ENCODE data around the gene UBE4B.
"Not testable (repeated sequence)": the region's sequence is repeated elsewhere in the genome, so short reads cannot be mapped to it uniquely, and the experiment has no call there.

The UBE4B gene

GRCh38 chr1:10074059-10074851 lies 41.5 kb downstream of the UBE4B start:
- DNase-seq, result no peak

GRCh38 chr1:10074852-10075730 lies 42.3 kb downstream of the UBE4B start:
- no peak for DNase-seq

GRCh38 chr1:10075732-10076131 lies 43.0 kb downstream of the UBE4B start:
- DNase-seq, result no peak

- DNase-seq, result no peak
Measured at GRCh38 chr1:10078494-10078893, 45.7 kb downstream of the UBE4B start.

- DNase-seq, result no peak
Measured at GRCh38 chr1:10080523-10080922, 47.8 kb downstream of the UBE4B start.

- DNase-seq, result no peak
Measured at GRCh38 chr1:10082785-10083479, 50.2 kb downstream of the UBE4B start.

GRCh38 chr1:10084045-10084444 lies 51.3 kb downstream of the UBE4B start:
- no peak for DNase-seq

GRCh38 chr1:10085076-10085475 lies 52.3 kb downstream of the UBE4B start:
- DNase-seq, result no peak

- DNase-seq, result no peak
Measured at GRCh38 chr1:10087210-10087609, 54.5 kb downstream of the UBE4B start.

- DNase-seq, result no peak
Measured at GRCh38 chr1:10101929-10102328, 69.2 kb downstream of the UBE4B start.

GRCh38 chr1:10103193-10103592 lies 70.4 kb downstream of the UBE4B start:
- DNase-seq, result no peak

- DNase-seq, result no peak
Measured at GRCh38 chr1:10104834-10105233, 72.1 kb downstream of the UBE4B start.

- DNase-seq, result no peak
Measured at GRCh38 chr1:10105484-10105883, 72.7 kb downstream of the UBE4B start.

- no peak for DNase-seq
Measured at GRCh38 chr1:10106241-10106640, 73.5 kb downstream of the UBE4B start.

GRCh38 chr1:10106756-10107475 lies 74.2 kb downstream of the UBE4B start:
- DNase-seq, result no peak

GRCh38 chr1:10107476-10107847 lies 74.7 kb downstream of the UBE4B start:
- not testable (repeated sequence) for DNase-seq

- DNase-seq, result no peak
Measured at GRCh38 chr1:10108134-10108663, 75.4 kb downstream of the UBE4B start.

GRCh38 chr1:10108948-10109708 lies 76.4 kb downstream of the UBE4B start:
- DNase-seq, result no peak

- no peak for DNase-seq
Measured at GRCh38 chr1:10113501-10113900, 80.7 kb downstream of the UBE4B start.

GRCh38 chr1:10114746-10115145 lies 82.0 kb downstream of the UBE4B start:
- no peak for DNase-seq

- DNase-seq, result no peak
Measured at GRCh38 chr1:10117132-10117531, 84.4 kb downstream of the UBE4B start.

- DNase-seq, result no peak
Measured at GRCh38 chr1:10117865-10118264, 85.1 kb downstream of the UBE4B start.
